Loucy (cell line): ENCODE data around the gene EPHB1.

Source experiments
- H2AFZ ChIP-seq: fragments of 200-600 bp; sonication (generic); 2 replicates; pipeline ENCODE4 v1.6.0; 2016; ENCODE audit warnings: antibody characterized with exemption, mild to moderate bottlenecking, low read length, moderate library complexity
- H3F3A ChIP-seq: fragments of 200-600 bp; 2 replicates; pipeline ENCODE4 v1.6.0; 2016; ENCODE audit warnings: antibody characterized with exemption, low read depth, mild to moderate bottlenecking
- H3K27me3 ChIP-seq: fragments of 200-600 bp; sonication (generic); 2 replicates; pipeline ENCODE4 v1.6.1; 2014; ENCODE audit warnings: low read length, mild to moderate bottlenecking; ENCODE audit not compliant: insufficient read depth, poor library complexity, severe bottlenecking
- H3K36me3 ChIP-seq: fragments of 200-600 bp; sonication (generic); 2 replicates; pipeline ENCODE4 v1.6.1; 2016; ENCODE audit warnings: low read length; ENCODE audit not compliant: insufficient read depth
- H3K4me1 ChIP-seq: fragments of 200-600 bp; sonication (generic); 2 replicates; pipeline ENCODE4 v1.5.1; 2014; ENCODE audit warnings: low read length, mild to moderate bottlenecking; ENCODE audit not compliant: insufficient read depth, poor library complexity, severe bottlenecking
- H3K4me2 ChIP-seq: fragments of 200-600 bp; sonication (generic); 2 replicates; pipeline ENCODE4 v1.6.0; 2014; ENCODE audit warnings: antibody characterized with exemption, low read length, low read depth, mild to moderate bottlenecking; ENCODE audit not compliant: poor library complexity, severe bottlenecking
- H3K4me3 ChIP-seq: fragments of 200-600 bp; sonication (generic); 2 replicates; pipeline ENCODE4 v1.5.1; 2014; ENCODE audit warnings: low read length, mild to moderate bottlenecking, mixed read lengths; ENCODE audit not compliant: poor library complexity, severe bottlenecking
- H3K79me2 ChIP-seq: fragments of 200-600 bp; sonication (generic); 2 replicates; pipeline ENCODE4 v1.6.1; 2014; ENCODE audit warnings: low read length; ENCODE audit not compliant: insufficient read depth
- H3K9ac ChIP-seq: fragments of 200-600 bp; sonication (generic); 2 replicates; pipeline ENCODE4 v1.6.0; 2014; ENCODE audit warnings: mild to moderate bottlenecking, low read depth, low read length, moderate library complexity; ENCODE audit not compliant: poor library complexity, severe bottlenecking
- H3K9me2 ChIP-seq: fragments of 200-600 bp; sonication (generic); replicated peaks from 2 replicates; pipeline ENCODE4 v1.6.1; 2016; ENCODE audit warnings: low read depth, low read length, mixed read lengths
- H3K9me3 ChIP-seq: fragments of 200-600 bp; sonication (generic); 2 replicates; pipeline ENCODE4 v1.6.1; 2014; ENCODE audit warnings: mild to moderate bottlenecking, antibody characterized with exemption, low read length, low read depth; ENCODE audit not compliant: insufficient read depth
- H4K20me1 ChIP-seq: fragments of 200-600 bp; sonication (generic); 2 replicates; pipeline ENCODE4 v1.6.0; 2014; ENCODE audit warnings: antibody characterized with exemption, low read length, mild to moderate bottlenecking; ENCODE audit not compliant: insufficient read depth, poor library complexity, severe bottlenecking
- CTCF ChIP-seq: fragments of 200-600 bp; sonication (generic); conservative IDR thresholded peaks from 2 replicates; pipeline ENCODE4 v1.5.1; 2014; ENCODE audit warnings: mild to moderate bottlenecking, antibody characterized with exemption, low read length
- EZH2phosphoT487 ChIP-seq: fragments of 200-600 bp; IDR thresholded peaks from 2 replicates; pipeline ENCODE4 v1.6.1; 2018; ENCODE audit warnings: antibody characterized with exemption, mild to moderate bottlenecking, moderate library complexity, borderline replicate concordance

The EPHB1 gene

GRCh38 chr3:135170732-135171131, 375.7 kb downstream of the EPHB1 start:
- Histone ChIP-seq H3F3A (no peaks in the 10 kb centered on the region), H3K9me3 (no peaks in the 10 kb centered on the region), H3K27me3 (no peaks in the 10 kb centered on the region), H2AFZ (no peak overlapping the region), H3K9ac (no peak overlapping the region), H3K4me1 (no peaks in the 10 kb centered on the region), H3K79me2 (no peaks in the 10 kb centered on the region), H3K36me3 (no peaks in the 10 kb centered on the region), H3K9me2 (no peaks in the 10 kb centered on the region), H3K4me2 (no peak overlapping the region), H4K20me1 (no peaks in the 10 kb centered on the region), H3K4me3 (no peak overlapping the region)
- TF ChIP-seq CTCF (no peak), EZH2phosphoT487 (no peak)

- H3K9ac ChIP-seq = no peak overlapping the region
- H3K9me3 ChIP-seq = no peaks in the 10 kb centered on the region
- H3K4me2 ChIP-seq = no peak overlapping the region
- no peak for TF ChIP-seq EZH2phosphoT487
- TF ChIP-seq CTCF = no peak
- H4K20me1 ChIP-seq = no peaks in the 10 kb centered on the region
- H3K79me2 ChIP-seq = no peaks in the 10 kb centered on the region
- H3K4me3 ChIP-seq = no peak overlapping the region
- H3K36me3 ChIP-seq = no peaks in the 10 kb centered on the region
- H2AFZ ChIP-seq = no peak overlapping the region
- no peaks in the 10 kb centered on the region for H3K9me2 ChIP-seq
- H3F3A ChIP-seq = no peaks in the 10 kb centered on the region
- no peaks in the 10 kb centered on the region for H3K27me3 ChIP-seq
- H3K4me1 ChIP-seq = no peaks in the 10 kb centered on the region
Measured at GRCh38 chr3:135172191-135172869, 377.3 kb downstream of the EPHB1 start.

- Histone ChIP-seq H3F3A (no peaks in the 10 kb centered on the region), H3K36me3 (no peaks in the 10 kb centered on the region), H3K4me1 (no peaks in the 10 kb centered on the region), H3K4me2 (no peak overlapping the region), H3K9ac (no peak overlapping the region), H3K4me3 (no peak overlapping the region), H4K20me1 (no peaks in the 10 kb centered on the region), H3K27me3 (no peaks in the 10 kb centered on the region), H2AFZ (no peak overlapping the region), H3K79me2 (no peaks in the 10 kb centered on the region), H3K9me3 (no peaks in the 10 kb centered on the region), H3K9me2 (no peaks in the 10 kb centered on the region)
- TF ChIP-seq CTCF (no peak), EZH2phosphoT487 (no peak)
Measured at GRCh38 chr3:135175728-135176277, 380.7 kb downstream of the EPHB1 start.
